DND-41 (cell line): ENCODE data around the gene PDLIM5.

Experiments used
- EZH2 ChIP-seq: IDR thresholded peaks from 3 replicates; pipeline ENCODE4 v1.6.1; 2012; ENCODE audit warnings: borderline replicate concordance, low read depth, mild to moderate bottlenecking, moderate library complexity, low read length, inconsistent platforms; ENCODE audit not compliant: severe bottlenecking
- TF ChIP-seq, protein P1 (sequence below): IDR thresholded peaks from 2 replicates; pipeline ENCODE4 v1.5.1; 2012; ENCODE audit warnings: borderline replicate concordance, low read length, moderate library complexity, mild to moderate bottlenecking; ENCODE audit not compliant: poor library complexity, severe bottlenecking; ENCODE audit errors: extremely low read depth

DNA sequence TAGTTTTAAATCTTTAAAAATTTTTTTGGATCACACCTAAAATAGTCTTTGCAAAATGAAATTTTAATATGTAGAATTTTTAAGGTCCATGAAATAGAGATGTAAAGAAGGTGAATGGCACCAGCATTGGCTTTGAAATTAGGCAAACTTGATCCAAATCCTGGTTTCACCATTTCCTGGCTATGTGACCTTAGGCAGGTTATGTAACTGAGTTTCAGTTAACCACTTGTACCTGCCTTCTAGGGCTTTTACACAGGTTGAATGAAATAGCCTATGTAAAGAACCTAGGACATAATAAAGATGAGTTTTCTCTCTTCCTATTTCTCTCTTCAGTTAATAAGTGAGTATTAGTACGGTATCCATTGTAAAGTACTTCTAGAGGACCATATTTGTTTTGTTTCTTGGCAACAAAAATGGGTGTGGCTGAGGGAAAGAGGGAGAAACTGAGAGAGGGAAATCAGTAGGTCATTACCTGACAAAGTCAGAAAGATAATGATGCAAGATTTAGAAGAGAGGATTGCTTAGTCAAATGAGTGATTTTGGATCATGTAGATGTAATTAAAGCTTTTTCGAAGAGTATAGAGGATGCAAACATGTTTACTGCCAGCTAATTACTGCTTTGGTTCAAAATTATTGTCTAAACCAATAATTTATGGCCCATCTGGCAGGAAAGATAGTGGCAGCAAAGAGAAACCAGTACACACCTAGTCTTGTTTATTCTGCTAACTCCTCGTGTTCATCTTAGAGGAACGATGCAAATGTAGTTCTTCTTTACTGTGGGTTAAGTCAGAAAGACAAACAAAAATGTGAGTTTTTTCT, 81.9 kb downstream of the PDLIM5 start:
- TF ChIP-seq, protein P1, sequence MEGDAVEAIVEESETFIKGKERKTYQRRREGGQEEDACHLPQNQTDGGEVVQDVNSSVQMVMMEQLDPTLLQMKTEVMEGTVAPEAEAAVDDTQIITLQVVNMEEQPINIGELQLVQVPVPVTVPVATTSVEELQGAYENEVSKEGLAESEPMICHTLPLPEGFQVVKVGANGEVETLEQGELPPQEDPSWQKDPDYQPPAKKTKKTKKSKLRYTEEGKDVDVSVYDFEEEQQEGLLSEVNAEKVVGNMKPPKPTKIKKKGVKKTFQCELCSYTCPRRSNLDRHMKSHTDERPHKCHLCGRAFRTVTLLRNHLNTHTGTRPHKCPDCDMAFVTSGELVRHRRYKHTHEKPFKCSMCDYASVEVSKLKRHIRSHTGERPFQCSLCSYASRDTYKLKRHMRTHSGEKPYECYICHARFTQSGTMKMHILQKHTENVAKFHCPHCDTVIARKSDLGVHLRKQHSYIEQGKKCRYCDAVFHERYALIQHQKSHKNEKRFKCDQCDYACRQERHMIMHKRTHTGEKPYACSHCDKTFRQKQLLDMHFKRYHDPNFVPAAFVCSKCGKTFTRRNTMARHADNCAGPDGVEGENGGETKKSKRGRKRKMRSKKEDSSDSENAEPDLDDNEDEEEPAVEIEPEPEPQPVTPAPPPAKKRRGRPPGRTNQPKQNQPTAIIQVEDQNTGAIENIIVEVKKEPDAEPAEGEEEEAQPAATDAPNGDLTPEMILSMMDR, result no peak
- no peak for TF ChIP-seq EZH2
